Liver (tissue), 9 donors: ENCODE results near the gene SPRN. TPM values are rescaled to one million over a fixed set of nuclear protein-coding genes. Genes with fewer than 3 reads are reported as not detected.

Experiments used
- DNase-seq: peaks from one replicate; pipeline ENCODE4 v3.0.0-alpha.2; 2017; ENCODE audit warnings: low spot score
- H3K27ac ChIP-seq, 2 donors: one replicate each; pipeline ENCODE4 v1.7.0; 2013; ENCODE audit warnings: inconsistent platforms in 2 of 2, low read length in 2 of 2, control low read depth in 1 of 2, low read depth in 1 of 2, mild to moderate bottlenecking in 1 of 2
- H3K27me3 ChIP-seq, 4 donors: one replicate each; pipeline versions ENCODE4 v1.6.1 to v1.7.0; 2013; ENCODE audit warnings: low read length in 3 of 4, inconsistent platforms in 1 of 4, mild to moderate bottlenecking in 1 of 4, moderate library complexity in 1 of 4; ENCODE audit not compliant: control insufficient read depth in 4 of 4, insufficient read depth in 4 of 4
- H3K36me3 ChIP-seq, 4 donors: one replicate each; pipeline versions ENCODE4 v1.6.1 to v1.7.0; 2013; ENCODE audit warnings: low read length in 3 of 4, mild to moderate bottlenecking in 3 of 4, low read depth in 1 of 4, moderate library complexity in 1 of 4; ENCODE audit not compliant: control insufficient read depth in 4 of 4, insufficient read depth in 3 of 4
- H3K4me1 ChIP-seq, 4 donors: one replicate each; pipeline versions ENCODE4 v1.6.1 to v1.7.0; 2013; ENCODE audit warnings: low read length in 3 of 4, mild to moderate bottlenecking in 3 of 4, moderate library complexity in 1 of 4; ENCODE audit not compliant: control insufficient read depth in 4 of 4, insufficient read depth in 4 of 4
- H3K4me3 ChIP-seq, 3 donors: one replicate each; pipeline versions ENCODE4 v1.6.1 to v1.7.0; 2013; ENCODE audit warnings: low read length in 3 of 3, control low read depth in 1 of 3, low read depth in 1 of 3, mild to moderate bottlenecking in 1 of 3
- H3K9ac ChIP-seq, 2 donors: one replicate each; pipeline ENCODE4 v1.7.0; 2013; ENCODE audit warnings: low read length in 2 of 2, mild to moderate bottlenecking in 2 of 2, moderate library complexity in 2 of 2, control low read depth in 1 of 2, low read depth in 1 of 2
- H3K9me3 ChIP-seq, 4 donors: one replicate each; pipeline versions ENCODE4 v1.6.1 to v1.7.0; 2013; ENCODE audit warnings: low read length in 3 of 4; ENCODE audit not compliant: control insufficient read depth in 4 of 4
- EGR1 ChIP-seq, 2 donors: IDR thresholded peaks; 2 replicates each; pipeline ENCODE4 v1.6.1; 2016 to 2018; ENCODE audit warnings: antibody characterized with exemption in 2 of 2, low read depth in 2 of 2
- FOXA1 ChIP-seq: IDR thresholded peaks from 2 replicates; pipeline ENCODE4 v1.6.1; 2016; ENCODE audit warnings: antibody characterized with exemption
- FOXA2 ChIP-seq: IDR thresholded peaks from 2 replicates; pipeline ENCODE4 v1.6.1; 2016; ENCODE audit warnings: antibody characterized with exemption
- GABPA ChIP-seq, 2 donors: IDR thresholded peaks in 1 of 2; conservative IDR thresholded peaks in 1 of 2; 2 replicates each; pipeline ENCODE4 v1.6.1; 2016; ENCODE audit warnings: antibody characterized with exemption in 2 of 2, mild to moderate bottlenecking in 1 of 2, moderate library complexity in 1 of 2
- HNF4A ChIP-seq, 2 donors: conservative IDR thresholded peaks; 2 replicates each; pipeline ENCODE4 v1.6.1; 2016; ENCODE audit warnings: antibody characterized with exemption in 2 of 2, mild to moderate bottlenecking in 2 of 2
- HNF4G ChIP-seq: IDR thresholded peaks from 2 replicates; pipeline ENCODE4 v1.6.1; 2016; ENCODE audit warnings: antibody characterized with exemption
- JUND ChIP-seq, 2 donors: IDR thresholded peaks; 2 replicates each; pipeline ENCODE4 v1.6.1; 2016; ENCODE audit warnings: antibody characterized with exemption in 2 of 2
- NR2F2 ChIP-seq: IDR thresholded peaks from 2 replicates; pipeline ENCODE4 v1.6.1; 2016; ENCODE audit warnings: antibody characterized with exemption
- RAD21 ChIP-seq, 2 donors: IDR thresholded peaks; 2 replicates each; pipeline ENCODE4 v1.6.1; 2016; ENCODE audit warnings: antibody characterized with exemption in 2 of 2, mild to moderate bottlenecking in 2 of 2
- RXRA ChIP-seq, 2 donors: IDR thresholded peaks; 2 replicates each; pipeline ENCODE4 v1.6.1; 2017 to 2018; ENCODE audit warnings: antibody characterized with exemption in 2 of 2, mild to moderate bottlenecking in 1 of 2
- SP1 ChIP-seq: IDR thresholded peaks from 2 replicates; pipeline ENCODE4 v1.6.1; 2018; ENCODE audit warnings: antibody characterized with exemption, mild to moderate bottlenecking
- TAF1 ChIP-seq: conservative IDR thresholded peaks from 2 replicates; pipeline ENCODE4 v1.6.1; 2016; ENCODE audit warnings: antibody characterized with exemption, mild to moderate bottlenecking
- YY1 ChIP-seq: IDR thresholded peaks from 2 replicates; pipeline ENCODE4 v1.6.1; 2016; ENCODE audit warnings: antibody characterized with exemption, mild to moderate bottlenecking
- whole genome bisulfite sequencing: extraction: QIAGEN DNeasy Blood & Tissue Kit; methylation state at CpG from one replicate; pipeline ENCODE4 v1.1.7; 2013; 5-methylcytosine and 5-hydroxymethylcytosine counted together
- polyA plus RNA-seq, 2 donors: library from polyadenylated mRNA; stranded (reverse) in 1 of 2; unstranded in 1 of 2; fragments of 200-250 nt in 1 of 2; fragments of >200 nt in 1 of 2; fragmentation: Nextera tagmentation in 1 of 2; extraction: Ambion mirVana in 1 of 2; gene quantifications; one replicate each; pipeline versions ENCODE4 v1.2.1 to v1.2.3, GENCODE V29; 2013 to 2015
- total RNA-seq, 2 donors: library from RNA; depleted of rRNA; stranded (reverse); fragments of >200 nt; gene quantifications; one replicate each; pipeline ENCODE4 v1.2.3, GENCODE V29; 2014
- TF ChIP-seq, protein P1 (sequence below): IDR thresholded peaks from 2 replicates; pipeline ENCODE4 v1.6.1; 2016; ENCODE audit warnings: antibody characterized with exemption
- TF ChIP-seq, protein P2 (sequence below): IDR thresholded peaks from 2 replicates; pipeline ENCODE4 v1.6.1; 2016; ENCODE audit warnings: antibody characterized with exemption
- TF ChIP-seq, protein P3 (sequence below): fragments of 150-350 bp; IDR thresholded peaks from 2 replicates; pipeline ENCODE4 v1.5.1; 2017; ENCODE audit warnings: improper control_type of control experiment, low read depth, low read length; ENCODE audit not compliant: missing input control
- TF ChIP-seq, protein P4 (sequence below): IDR thresholded peaks from 2 replicates; pipeline ENCODE4 v1.6.1; 2016; ENCODE audit warnings: antibody characterized with exemption, mild to moderate bottlenecking
- TF ChIP-seq, protein P5 (sequence below): IDR thresholded peaks from 2 replicates; pipeline ENCODE4 v1.6.1; 2016; ENCODE audit warnings: antibody characterized with exemption
- donor health status: healthy.
- donor health status: healthy.
- donor health status: healthy.
- donor health status: healthy.
- donor health status: healthy.

Gene SPRN
- total and polyA plus RNA-seq, 4 donors = 1.3 to 36.4 TPM; not detected in 2

DNA sequence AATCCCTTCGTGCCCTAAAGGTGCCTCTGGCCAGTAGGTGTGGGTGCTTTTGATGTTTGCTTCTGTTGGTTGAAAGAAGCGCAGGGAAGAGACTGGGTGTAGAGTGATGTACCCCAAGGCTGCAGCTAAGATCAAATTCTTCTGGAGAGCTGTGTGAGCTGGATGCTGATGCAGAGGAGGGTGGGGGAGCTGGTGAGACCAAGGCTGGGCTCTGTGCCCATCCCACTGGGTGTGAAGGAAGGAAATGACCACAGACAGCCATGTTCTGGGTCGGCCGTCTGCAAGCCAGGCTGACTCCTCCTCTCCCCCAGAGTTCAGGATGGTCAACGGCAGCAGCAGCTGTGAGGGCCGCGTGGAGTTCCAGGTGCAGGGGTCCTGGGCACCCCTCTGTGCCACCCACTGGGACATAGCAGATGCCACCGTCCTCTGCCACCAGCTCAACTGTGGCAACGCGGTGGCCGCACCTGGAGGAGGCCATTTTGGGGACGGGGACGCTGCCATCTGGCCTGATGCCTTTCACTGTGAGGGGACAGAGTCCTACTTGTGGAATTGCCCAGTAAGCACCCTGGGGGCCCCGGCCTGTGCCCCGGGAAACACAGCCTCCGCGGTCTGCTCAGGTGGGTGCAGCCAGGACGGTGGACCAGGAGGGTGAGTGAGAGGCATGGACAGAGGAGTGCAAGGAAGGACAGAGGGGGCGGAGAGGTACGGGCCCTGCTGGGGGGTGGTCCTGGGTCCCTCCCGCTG lies 34.5 kb upstream of the SPRN start:
- 87% methylated on average over 21 of the region's 21 CpGs for WGBS
- no peaks in the 10 kb centered on the region for H3K36me3 ChIP-seq
- no peak for DNase-seq
- H3K9me3 ChIP-seq = no peaks in the 10 kb centered on the region
- H3K9ac ChIP-seq = no peak overlapping the region
- peaks cover 0 to 7% (median 0%) of the 10 kb centered on the region in 4 donors for H3K4me1 ChIP-seq
- no peak overlapping the region for H3K4me3 ChIP-seq
- no peaks in the 10 kb centered on the region for H3K27me3 ChIP-seq
- no peak overlapping the region for H3K27ac ChIP-seq
- no peak for TF ChIP-seq TAF1
- no peak for TF ChIP-seq EGR1 (IDR thresholded peaks at IDR 0.05; ENCODE audit: low read depth in 2 of 2)
- TF ChIP-seq FOXA2 = no peak
- no peak for TF ChIP-seq FOXA1
- TF ChIP-seq YY1 = no peak
- TF ChIP-seq GABPA (IDR thresholded peaks at IDR 0.05 in 1 of 2, conservative IDR thresholded peaks at IDR 0.05 in 1 of 2) = no peak
- TF ChIP-seq, protein P1, sequence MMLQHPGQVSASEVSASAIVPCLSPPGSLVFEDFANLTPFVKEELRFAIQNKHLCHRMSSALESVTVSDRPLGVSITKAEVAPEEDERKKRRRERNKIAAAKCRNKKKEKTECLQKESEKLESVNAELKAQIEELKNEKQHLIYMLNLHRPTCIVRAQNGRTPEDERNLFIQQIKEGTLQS = no peak
- no peak for TF ChIP-seq NR2F2
- no peak for TF ChIP-seq HNF4G
- TF ChIP-seq RXRA (IDR thresholded peaks at IDR 0.05) = no peak
- no peak for TF ChIP-seq JUND (IDR thresholded peaks at IDR 0.05)
- TF ChIP-seq, protein P2, sequence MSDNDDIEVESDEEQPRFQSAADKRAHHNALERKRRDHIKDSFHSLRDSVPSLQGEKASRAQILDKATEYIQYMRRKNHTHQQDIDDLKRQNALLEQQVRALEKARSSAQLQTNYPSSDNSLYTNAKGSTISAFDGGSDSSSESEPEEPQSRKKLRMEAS = no peak

DNA sequence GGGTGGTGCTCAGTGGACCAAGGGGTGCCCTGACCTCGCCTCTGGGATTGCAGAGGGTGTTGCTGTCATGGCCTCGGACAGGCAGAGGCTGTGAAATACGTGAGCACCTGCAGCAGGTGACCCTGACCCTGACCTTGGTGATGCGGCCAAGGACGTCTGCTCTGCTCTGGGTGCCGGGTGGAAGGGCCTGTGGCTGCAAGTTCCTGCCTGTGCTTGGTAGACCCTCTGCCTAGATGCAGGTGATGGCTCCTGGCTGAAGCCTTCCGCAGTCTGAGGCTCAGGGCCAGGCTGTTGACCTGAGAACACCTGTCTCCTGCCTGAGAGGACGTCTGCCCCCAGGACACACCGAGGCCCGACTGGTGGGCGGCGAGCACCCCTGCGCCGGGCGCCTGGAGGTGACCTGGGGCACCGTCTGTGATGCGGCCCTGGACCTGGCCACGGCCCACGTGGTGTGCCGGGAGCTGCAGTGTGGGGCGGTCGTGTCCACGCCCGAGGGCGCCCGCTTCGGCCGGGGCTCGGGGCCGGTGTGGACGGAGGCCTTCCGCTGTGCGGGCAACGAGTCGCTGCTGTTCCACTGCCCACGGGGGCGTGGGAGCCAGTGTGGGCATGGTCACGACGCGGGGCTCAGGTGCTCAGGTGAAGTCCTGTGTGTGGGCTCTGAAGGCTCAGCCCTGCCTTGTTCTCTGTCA lies 33.7 kb upstream of the SPRN start:
- Histone ChIP-seq H3K9ac (no peak overlapping the region), H3K27me3 (no peaks in the 10 kb centered on the region), H3K9me3 (no peaks in the 10 kb centered on the region), H3K27ac (no peak overlapping the region), H3K4me3 (no peak overlapping the region), H3K36me3 (no peaks in the 10 kb centered on the region), H3K4me1 (peaks cover 0 to 7% (median 0%) of the 10 kb centered on the region in 4 donors)
- no peak for TF ChIP-seq GABPA (IDR thresholded peaks at IDR 0.05 in 1 of 2, conservative IDR thresholded peaks at IDR 0.05 in 1 of 2)
- TF ChIP-seq FOXA2 = no peak
- TF ChIP-seq, protein P3, sequence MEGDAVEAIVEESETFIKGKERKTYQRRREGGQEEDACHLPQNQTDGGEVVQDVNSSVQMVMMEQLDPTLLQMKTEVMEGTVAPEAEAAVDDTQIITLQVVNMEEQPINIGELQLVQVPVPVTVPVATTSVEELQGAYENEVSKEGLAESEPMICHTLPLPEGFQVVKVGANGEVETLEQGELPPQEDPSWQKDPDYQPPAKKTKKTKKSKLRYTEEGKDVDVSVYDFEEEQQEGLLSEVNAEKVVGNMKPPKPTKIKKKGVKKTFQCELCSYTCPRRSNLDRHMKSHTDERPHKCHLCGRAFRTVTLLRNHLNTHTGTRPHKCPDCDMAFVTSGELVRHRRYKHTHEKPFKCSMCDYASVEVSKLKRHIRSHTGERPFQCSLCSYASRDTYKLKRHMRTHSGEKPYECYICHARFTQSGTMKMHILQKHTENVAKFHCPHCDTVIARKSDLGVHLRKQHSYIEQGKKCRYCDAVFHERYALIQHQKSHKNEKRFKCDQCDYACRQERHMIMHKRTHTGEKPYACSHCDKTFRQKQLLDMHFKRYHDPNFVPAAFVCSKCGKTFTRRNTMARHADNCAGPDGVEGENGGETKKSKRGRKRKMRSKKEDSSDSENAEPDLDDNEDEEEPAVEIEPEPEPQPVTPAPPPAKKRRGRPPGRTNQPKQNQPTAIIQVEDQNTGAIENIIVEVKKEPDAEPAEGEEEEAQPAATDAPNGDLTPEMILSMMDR = no peak
- TF ChIP-seq, protein P1 = no peak
- TF ChIP-seq HNF4A (conservative IDR thresholded peaks at IDR 0.05) = no peak
- no peak for TF ChIP-seq SP1
- no peak for TF ChIP-seq JUND (IDR thresholded peaks at IDR 0.05)
- TF ChIP-seq HNF4G = no peak
- no peak for TF ChIP-seq RAD21 (IDR thresholded peaks at IDR 0.05)
- TF ChIP-seq, protein P4, sequence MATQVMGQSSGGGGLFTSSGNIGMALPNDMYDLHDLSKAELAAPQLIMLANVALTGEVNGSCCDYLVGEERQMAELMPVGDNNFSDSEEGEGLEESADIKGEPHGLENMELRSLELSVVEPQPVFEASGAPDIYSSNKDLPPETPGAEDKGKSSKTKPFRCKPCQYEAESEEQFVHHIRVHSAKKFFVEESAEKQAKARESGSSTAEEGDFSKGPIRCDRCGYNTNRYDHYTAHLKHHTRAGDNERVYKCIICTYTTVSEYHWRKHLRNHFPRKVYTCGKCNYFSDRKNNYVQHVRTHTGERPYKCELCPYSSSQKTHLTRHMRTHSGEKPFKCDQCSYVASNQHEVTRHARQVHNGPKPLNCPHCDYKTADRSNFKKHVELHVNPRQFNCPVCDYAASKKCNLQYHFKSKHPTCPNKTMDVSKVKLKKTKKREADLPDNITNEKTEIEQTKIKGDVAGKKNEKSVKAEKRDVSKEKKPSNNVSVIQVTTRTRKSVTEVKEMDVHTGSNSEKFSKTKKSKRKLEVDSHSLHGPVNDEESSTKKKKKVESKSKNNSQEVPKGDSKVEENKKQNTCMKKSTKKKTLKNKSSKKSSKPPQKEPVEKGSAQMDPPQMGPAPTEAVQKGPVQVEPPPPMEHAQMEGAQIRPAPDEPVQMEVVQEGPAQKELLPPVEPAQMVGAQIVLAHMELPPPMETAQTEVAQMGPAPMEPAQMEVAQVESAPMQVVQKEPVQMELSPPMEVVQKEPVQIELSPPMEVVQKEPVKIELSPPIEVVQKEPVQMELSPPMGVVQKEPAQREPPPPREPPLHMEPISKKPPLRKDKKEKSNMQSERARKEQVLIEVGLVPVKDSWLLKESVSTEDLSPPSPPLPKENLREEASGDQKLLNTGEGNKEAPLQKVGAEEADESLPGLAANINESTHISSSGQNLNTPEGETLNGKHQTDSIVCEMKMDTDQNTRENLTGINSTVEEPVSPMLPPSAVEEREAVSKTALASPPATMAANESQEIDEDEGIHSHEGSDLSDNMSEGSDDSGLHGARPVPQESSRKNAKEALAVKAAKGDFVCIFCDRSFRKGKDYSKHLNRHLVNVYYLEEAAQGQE = no peak
- TF ChIP-seq, protein P5, sequence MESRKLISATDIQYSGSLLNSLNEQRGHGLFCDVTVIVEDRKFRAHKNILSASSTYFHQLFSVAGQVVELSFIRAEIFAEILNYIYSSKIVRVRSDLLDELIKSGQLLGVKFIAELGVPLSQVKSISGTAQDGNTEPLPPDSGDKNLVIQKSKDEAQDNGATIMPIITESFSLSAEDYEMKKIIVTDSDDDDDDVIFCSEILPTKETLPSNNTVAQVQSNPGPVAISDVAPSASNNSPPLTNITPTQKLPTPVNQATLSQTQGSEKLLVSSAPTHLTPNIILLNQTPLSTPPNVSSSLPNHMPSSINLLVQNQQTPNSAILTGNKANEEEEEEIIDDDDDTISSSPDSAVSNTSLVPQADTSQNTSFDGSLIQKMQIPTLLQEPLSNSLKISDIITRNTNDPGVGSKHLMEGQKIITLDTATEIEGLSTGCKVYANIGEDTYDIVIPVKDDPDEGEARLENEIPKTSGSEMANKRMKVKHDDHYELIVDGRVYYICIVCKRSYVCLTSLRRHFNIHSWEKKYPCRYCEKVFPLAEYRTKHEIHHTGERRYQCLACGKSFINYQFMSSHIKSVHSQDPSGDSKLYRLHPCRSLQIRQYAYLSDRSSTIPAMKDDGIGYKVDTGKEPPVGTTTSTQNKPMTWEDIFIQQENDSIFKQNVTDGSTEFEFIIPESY = no peak
- no peak for DNase-seq
- 93% methylated on average over 40 of the region's 40 CpGs for WGBS
